HG02571 (cell line): ENCODE measurements around the gene KIF4B.
"Not testable (repeated sequence)": the region's sequence is repeated elsewhere in the genome, so short reads cannot be mapped to it uniquely, and the experiment has no call there.

ENCODE experiments used
- ATAC-seq: cut with Tn5 transposase; IDR thresholded peaks from one replicate; pipeline ENCODE4 v1.9.1; 2021; ENCODE audit warnings: mild to moderate bottlenecking, moderate library complexity; ENCODE audit not compliant: unreplicated experiment

Gene KIF4B

GRCh38 chr5:155006265-155006664 lies 7.3 kb upstream of the KIF4B start:
- not testable (repeated sequence) for ATAC-seq

GRCh38 chr5:155008669-155009068 lies 4.9 kb upstream of the KIF4B start:
- ATAC-seq = no peak

- no peak for ATAC-seq
These were observed 2.7 kb upstream of the KIF4B start for GRCh38 chr5:155010881-155011280.

- no peak for ATAC-seq
These were observed 1.7 kb downstream of the KIF4B start for GRCh38 chr5:155015239-155015638.

GRCh38 chr5:155017610-155018009 lies 4.1 kb downstream of the KIF4B start:
- ATAC-seq = peak; percentile 94

GRCh38 chr5:155019601-155020226 lies 6.2 kb downstream of the KIF4B start:
- ATAC-seq = no peak

GRCh38 chr5:155021842-155022241 lies 8.3 kb downstream of the KIF4B start:
- ATAC-seq = no peak

- no peak for ATAC-seq
These were observed 9.8 kb downstream of the KIF4B start for GRCh38 chr5:155023320-155023719.

- no peak for ATAC-seq
These were observed 10.5 kb downstream of the KIF4B start for GRCh38 chr5:155024015-155024414.

GRCh38 chr5:155025895-155026294 lies 12.3 kb downstream of the KIF4B start:
- no peak for ATAC-seq

- ATAC-seq = no peak
These were observed 14.6 kb downstream of the KIF4B start for GRCh38 chr5:155027993-155028629.

GRCh38 chr5:155029240-155029639 lies 15.7 kb downstream of the KIF4B start:
- ATAC-seq = no peak

- ATAC-seq = not testable (repeated sequence)
These were observed 20.7 kb downstream of the KIF4B start for GRCh38 chr5:155034145-155034744.

- ATAC-seq = not testable (repeated sequence)
These were observed 21.5 kb downstream of the KIF4B start for GRCh38 chr5:155035087-155035486.

- no peak for ATAC-seq
These were observed 27.6 kb downstream of the KIF4B start for GRCh38 chr5:155040984-155041653.

GRCh38 chr5:155044591-155044990 lies 31.0 kb downstream of the KIF4B start:
- ATAC-seq = no peak

GRCh38 chr5:155046591-155046990 lies 33.0 kb downstream of the KIF4B start:
- ATAC-seq = no peak

- ATAC-seq = no peak
These were observed 34.3 kb downstream of the KIF4B start for GRCh38 chr5:155047818-155048217.

GRCh38 chr5:155049569-155050383 lies 36.2 kb downstream of the KIF4B start:
- ATAC-seq = no peak

- ATAC-seq = no peak
These were observed 36.9 kb downstream of the KIF4B start for GRCh38 chr5:155050384-155051019.
